Activated naive CD8-positive, alpha-beta T cell treated with anti-CD3 and anti-CD28 coated beads for 36 hours (primary cell): Measurements from ENCODE around the gene RASGRP1. TPM values are rescaled to one million over a fixed set of nuclear protein-coding genes. Genes with fewer than 3 reads are reported as not detected.

Experiments used
- DNase-seq: peaks from one replicate; pipeline ENCODE4 v3.0.0; 2021
- H3K27ac Mint-ChIP-seq: one replicate; pipeline ENCODE4 v1.8.0; 2022; ENCODE audit warnings: mild to moderate bottlenecking, moderate library complexity, mixed read lengths
- H3K27me3 Mint-ChIP-seq: one replicate; pipeline ENCODE4 v1.8.0; 2022; ENCODE audit warnings: mild to moderate bottlenecking, mixed read lengths
- H3K36me3 Mint-ChIP-seq: one replicate; pipeline ENCODE4 v1.8.0; 2021; ENCODE audit warnings: mild to moderate bottlenecking, mixed read lengths
- H3K4me1 Mint-ChIP-seq: one replicate; pipeline ENCODE4 v1.8.0; 2021; ENCODE audit warnings: mixed read lengths
- H3K4me3 Mint-ChIP-seq: one replicate; pipeline ENCODE4 v1.8.0; 2022; ENCODE audit warnings: mild to moderate bottlenecking, moderate library complexity, mixed read lengths
- H3K9me3 Mint-ChIP-seq: one replicate; pipeline ENCODE4 v1.8.0; 2022; ENCODE audit warnings: mixed read lengths
- total RNA-seq, 2 experiments: library from RNA; stranded (reverse); gene quantifications; one replicate each; pipeline ENCODE4 v1.2.3, GENCODE V29; 2021

The RASGRP1 gene
- total RNA-seq, 2 experiments from 2014 or later = 42.7 to 46.6 TPM

- Mint-ChIP-seq H3K4me1 (peaks cover 17% of the 10 kb centered on the region), H3K27ac (no peak overlapping the region), H3K4me3 (no peak overlapping the region), H3K9me3 (no peaks in the 10 kb centered on the region), H3K36me3 (peaks cover 24% of the 10 kb centered on the region), H3K27me3 (no peaks in the 10 kb centered on the region)
- no peak for DNase-seq
Measured at GRCh38 chr15:38481113-38481512, 83.5 kb downstream of the RASGRP1 start.

DNA sequence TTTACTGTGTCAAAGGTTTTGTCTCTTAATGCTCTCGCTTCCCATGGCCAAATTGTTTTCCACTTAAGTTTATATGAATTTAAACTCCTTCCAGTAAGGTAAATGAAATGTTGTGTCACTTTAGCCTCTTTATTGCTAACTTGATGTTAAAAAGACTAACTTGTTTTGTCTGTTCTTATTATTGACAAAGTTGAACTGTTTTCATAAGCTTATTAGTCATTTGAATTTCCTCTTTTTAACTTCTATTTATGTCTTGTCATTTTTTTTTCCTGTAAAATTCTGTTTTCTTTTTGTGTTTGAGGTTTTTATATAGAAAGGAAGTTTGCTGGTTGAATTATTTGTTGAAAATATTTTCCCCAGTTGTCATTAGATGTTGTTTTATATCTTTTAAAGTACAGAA lies 84.9 kb downstream of the RASGRP1 start:
- H3K9me3 Mint-ChIP-seq = no peaks in the 10 kb centered on the region
- H3K27ac Mint-ChIP-seq = no peak overlapping the region
- peaks cover 14% of the 10 kb centered on the region for H3K4me1 Mint-ChIP-seq
- H3K27me3 Mint-ChIP-seq = no peaks in the 10 kb centered on the region
- peaks cover 19% of the 10 kb centered on the region for H3K36me3 Mint-ChIP-seq
- no peak for DNase-seq
- H3K4me3 Mint-ChIP-seq = no peak overlapping the region

DNA sequence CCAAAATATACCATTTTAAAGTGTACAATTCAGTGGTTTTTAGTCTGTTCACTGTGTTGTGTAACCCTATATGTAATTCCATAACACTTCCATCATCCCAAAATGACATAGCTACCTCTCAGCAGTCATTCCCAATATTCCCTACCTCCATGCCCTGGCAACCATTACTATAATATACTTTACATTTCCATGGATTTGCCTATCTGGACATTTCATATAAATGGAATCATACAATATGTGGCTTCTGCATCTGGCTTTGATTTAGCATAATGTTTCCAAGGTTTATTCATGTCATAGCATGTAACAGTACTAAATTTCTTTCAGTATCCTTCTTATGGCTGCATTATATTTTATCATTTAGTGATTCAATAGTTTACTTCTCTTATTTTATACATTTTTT lies 85.3 kb downstream of the RASGRP1 start:
- Mint-ChIP-seq H3K27ac (no peak overlapping the region), H3K27me3 (no peaks in the 10 kb centered on the region), H3K4me1 (peaks cover 15% of the 10 kb centered on the region), H3K9me3 (no peaks in the 10 kb centered on the region), H3K4me3 (no peak overlapping the region), H3K36me3 (peaks cover 21% of the 10 kb centered on the region)
- DNase-seq = no peak

DNA sequence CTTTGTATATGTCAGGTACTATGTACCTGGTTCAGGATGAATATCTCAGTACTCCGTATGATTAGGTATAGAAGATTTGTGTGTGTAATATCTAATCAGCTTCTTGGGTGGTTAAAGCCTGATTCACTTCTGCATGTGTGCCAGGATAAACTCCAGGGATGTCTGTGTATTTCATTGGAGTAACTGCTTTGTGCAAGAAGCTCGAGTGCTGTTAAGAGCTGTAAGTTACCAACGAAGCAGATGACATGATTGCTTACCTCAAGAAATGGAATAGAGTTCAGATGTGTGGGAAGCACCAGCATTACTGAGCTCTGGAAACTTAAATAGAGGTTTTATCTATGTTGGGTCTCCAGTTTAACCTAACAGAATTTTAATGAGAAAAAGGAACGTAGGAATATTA lies 87.0 kb downstream of the RASGRP1 start:
- H3K27ac Mint-ChIP-seq = no peak overlapping the region
- H3K9me3 Mint-ChIP-seq = no peaks in the 10 kb centered on the region
- no peak for DNase-seq
- no peak overlapping the region for H3K4me3 Mint-ChIP-seq
- H3K4me1 Mint-ChIP-seq = peaks cover 16% of the 10 kb centered on the region
- H3K27me3 Mint-ChIP-seq = no peaks in the 10 kb centered on the region
- H3K36me3 Mint-ChIP-seq = peaks cover 22% of the 10 kb centered on the region

GRCh38 chr15:38476120-38476519 lies 88.5 kb downstream of the RASGRP1 start:
- no peaks in the 10 kb centered on the region for H3K27me3 Mint-ChIP-seq

DNA sequence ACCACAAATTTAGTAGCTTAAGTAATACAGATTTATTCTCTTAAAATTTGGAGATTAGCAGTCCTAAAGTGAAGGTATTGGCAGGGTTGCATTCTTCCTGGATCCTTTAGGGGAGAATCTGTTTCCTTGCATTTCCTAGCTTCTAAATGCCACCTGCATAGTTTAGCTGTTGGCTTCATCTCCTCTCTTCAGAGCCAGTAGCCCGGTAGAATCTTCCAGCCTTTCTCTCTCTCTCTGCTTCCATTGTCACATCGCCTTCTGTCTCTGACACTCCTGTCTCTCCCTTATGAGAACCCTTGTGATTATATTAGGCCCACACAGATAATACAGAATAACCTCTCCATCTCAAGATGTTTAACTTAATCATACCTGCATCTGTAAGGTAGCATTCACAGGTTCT lies 89.3 kb downstream of the RASGRP1 start:
- Mint-ChIP-seq H3K27me3 (no peaks in the 10 kb centered on the region), H3K4me3 (no peak overlapping the region), H3K9me3 (no peaks in the 10 kb centered on the region), H3K36me3 (peaks cover 7% of the 10 kb centered on the region), H3K4me1 (peaks cover 6% of the 10 kb centered on the region), H3K27ac (no peak overlapping the region)
- DNase-seq = no peak

More at GRCh38 chr15:38476120-38476519, 88.5 kb downstream of the RASGRP1 start:
- Mint-ChIP-seq H3K27ac (no peak overlapping the region), H3K4me1 (peaks cover 8% of the 10 kb centered on the region), H3K36me3 (peaks cover 8% of the 10 kb centered on the region), H3K4me3 (no peak overlapping the region), H3K9me3 (no peaks in the 10 kb centered on the region)
- no peak for DNase-seq

GRCh38 chr15:38474155-38474757 lies 90.4 kb downstream of the RASGRP1 start:
- H3K9me3 Mint-ChIP-seq = no peaks in the 10 kb centered on the region
- H3K4me1 Mint-ChIP-seq = peaks cover 3% of the 10 kb centered on the region
- H3K4me3 Mint-ChIP-seq = no peak overlapping the region
- H3K27ac Mint-ChIP-seq = no peak overlapping the region
- DNase-seq = no peak
- H3K36me3 Mint-ChIP-seq = peaks cover 7% of the 10 kb centered on the region
- H3K27me3 Mint-ChIP-seq = no peaks in the 10 kb centered on the region

- peaks cover 2% of the 10 kb centered on the region for H3K4me1 Mint-ChIP-seq
- no peak overlapping the region for H3K4me3 Mint-ChIP-seq
- peaks cover 7% of the 10 kb centered on the region for H3K36me3 Mint-ChIP-seq
- no peaks in the 10 kb centered on the region for H3K9me3 Mint-ChIP-seq
- DNase-seq = no peak
- H3K27ac Mint-ChIP-seq = no peak overlapping the region
- H3K27me3 Mint-ChIP-seq = no peaks in the 10 kb centered on the region
Measured at GRCh38 chr15:38471974-38472373, 92.6 kb downstream of the RASGRP1 start.

DNA sequence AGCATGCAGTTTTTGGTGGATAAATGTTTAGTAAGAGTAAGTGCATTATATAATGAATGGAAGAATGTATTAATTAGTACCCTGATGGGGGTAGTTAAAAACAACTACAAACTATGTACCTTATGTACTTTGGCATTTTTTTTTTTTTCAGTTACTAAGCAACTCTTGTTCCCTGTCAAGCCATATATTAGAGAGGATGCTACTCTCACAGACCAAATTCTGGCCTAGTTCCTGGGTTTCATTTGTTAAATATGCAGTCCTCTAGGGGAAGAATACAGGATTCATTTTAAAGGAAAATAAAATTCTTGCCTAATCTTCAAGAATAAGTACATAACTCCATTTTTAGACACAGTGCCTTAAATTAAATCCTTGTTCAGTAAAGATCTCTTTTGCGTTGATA lies 93.8 kb downstream of the RASGRP1 start:
- no peaks in the 10 kb centered on the region for H3K27me3 Mint-ChIP-seq
- H3K36me3 Mint-ChIP-seq = peaks cover 7% of the 10 kb centered on the region

DNA sequence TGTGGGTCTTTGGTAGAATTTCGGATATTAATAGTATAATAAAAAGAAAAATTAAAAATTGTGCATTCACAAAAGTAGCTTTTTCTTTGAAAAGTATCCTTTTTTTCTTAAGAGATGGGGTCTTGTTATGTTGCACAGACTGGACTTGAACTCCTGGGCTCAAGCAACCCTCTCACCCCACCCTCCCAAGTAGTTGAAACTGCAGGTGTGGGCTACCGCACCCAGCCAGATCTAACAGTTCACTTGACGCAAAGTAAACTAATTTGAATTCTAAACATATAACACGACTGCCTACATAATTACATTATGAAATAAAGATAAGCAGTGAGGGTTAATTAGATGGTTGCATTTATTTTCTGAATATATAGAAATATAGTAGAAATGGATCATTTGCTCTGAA lies 99.9 kb downstream of the RASGRP1 start:
- H3K27ac Mint-ChIP-seq = no peak overlapping the region
- no peak for DNase-seq

More for the DNA sequence above, 93.8 kb downstream of the RASGRP1 start:
- Mint-ChIP-seq H3K27ac (no peak overlapping the region), H3K9me3 (no peaks in the 10 kb centered on the region), H3K4me1 (peaks cover 2% of the 10 kb centered on the region), H3K4me3 (no peak overlapping the region)
- DNase-seq = no peak

DNA sequence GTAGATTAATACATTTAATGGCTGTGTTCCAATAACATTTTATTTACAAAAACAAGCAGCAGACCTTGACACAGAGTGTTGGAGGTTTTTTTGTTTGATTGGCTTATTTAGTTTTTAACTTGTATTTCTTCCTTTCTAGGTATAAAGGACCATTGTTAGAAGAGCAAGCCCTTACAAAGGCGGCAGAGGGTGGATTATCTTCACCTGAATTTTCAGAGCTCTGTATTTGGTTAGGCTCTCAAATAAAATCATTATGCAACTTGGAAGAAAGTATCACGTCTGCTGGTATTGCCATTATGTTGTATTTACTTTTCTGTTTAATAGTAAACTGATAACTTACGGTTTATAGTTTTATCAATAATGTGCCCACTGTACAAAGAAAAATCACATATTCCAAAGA lies 100.7 kb downstream of the RASGRP1 start:
- Mint-ChIP-seq H3K27me3 (no peaks in the 10 kb centered on the region), H3K36me3 (peaks cover 3% of the 10 kb centered on the region), H3K4me3 (no peak overlapping the region), H3K4me1 (peaks cover 22% of the 10 kb centered on the region), H3K27ac (no peak overlapping the region), H3K9me3 (no peaks in the 10 kb centered on the region)
- DNase-seq = no peak

More for the DNA sequence above, 99.9 kb downstream of the RASGRP1 start:
- peaks cover 20% of the 10 kb centered on the region for H3K4me1 Mint-ChIP-seq
- H3K4me3 Mint-ChIP-seq = no peak overlapping the region
- no peaks in the 10 kb centered on the region for H3K9me3 Mint-ChIP-seq
- H3K27me3 Mint-ChIP-seq = no peaks in the 10 kb centered on the region
- H3K36me3 Mint-ChIP-seq = no peaks in the 10 kb centered on the region

GRCh38 chr15:38461066-38461833 lies 103.4 kb downstream of the RASGRP1 start:
- H3K36me3 Mint-ChIP-seq = peaks cover 10% of the 10 kb centered on the region
- no peak overlapping the region for H3K4me3 Mint-ChIP-seq

DNA sequence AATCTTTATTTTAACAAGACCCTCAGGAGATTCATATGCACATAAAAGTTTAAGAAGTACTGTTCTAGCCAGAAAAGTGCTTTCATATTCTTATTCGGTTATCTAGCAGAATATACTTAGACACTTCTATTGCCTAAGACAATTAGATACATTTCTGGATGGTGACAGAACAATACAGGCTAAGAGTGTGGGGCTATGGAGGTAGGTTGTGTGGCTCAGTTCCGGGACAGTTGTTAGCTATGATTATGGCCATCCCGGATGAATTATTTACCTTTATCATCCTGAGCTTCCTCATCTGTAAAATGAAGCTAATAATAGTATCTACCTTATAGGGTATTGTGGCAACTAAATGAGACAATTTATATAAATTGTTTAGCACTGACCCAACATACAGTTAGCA lies 104.1 kb downstream of the RASGRP1 start:
- Mint-ChIP-seq H3K9me3 (no peaks in the 10 kb centered on the region), H3K27ac (no peak overlapping the region)

More at GRCh38 chr15:38461066-38461833, 103.4 kb downstream of the RASGRP1 start:
- H3K9me3 Mint-ChIP-seq = no peaks in the 10 kb centered on the region
- no peak overlapping the region for H3K27ac Mint-ChIP-seq
- no peaks in the 10 kb centered on the region for H3K27me3 Mint-ChIP-seq
- DNase-seq = no peak
- peaks cover 38% of the 10 kb centered on the region for H3K4me1 Mint-ChIP-seq

GRCh38 chr15:38459480-38459879 lies 105.1 kb downstream of the RASGRP1 start:
- no peak overlapping the region for H3K4me3 Mint-ChIP-seq
- peaks cover 48% of the 10 kb centered on the region for H3K4me1 Mint-ChIP-seq
- no peak overlapping the region for H3K27ac Mint-ChIP-seq
- peaks cover 12% of the 10 kb centered on the region for H3K36me3 Mint-ChIP-seq
- no peaks in the 10 kb centered on the region for H3K9me3 Mint-ChIP-seq
- DNase-seq = no peak
- H3K27me3 Mint-ChIP-seq = no peaks in the 10 kb centered on the region

More for the DNA sequence above, 104.1 kb downstream of the RASGRP1 start:
- H3K36me3 Mint-ChIP-seq = peaks cover 10% of the 10 kb centered on the region
- no peak overlapping the region for H3K4me3 Mint-ChIP-seq
- DNase-seq = no peak
- H3K4me1 Mint-ChIP-seq = peaks cover 43% of the 10 kb centered on the region
- H3K27me3 Mint-ChIP-seq = no peaks in the 10 kb centered on the region

GRCh38 chr15:38458646-38459045 lies 106.0 kb downstream of the RASGRP1 start:
- Mint-ChIP-seq H3K9me3 (no peaks in the 10 kb centered on the region), H3K36me3 (peaks cover 12% of the 10 kb centered on the region), H3K27me3 (no peaks in the 10 kb centered on the region), H3K27ac (no peak overlapping the region), H3K4me1 (peaks cover 48% of the 10 kb centered on the region), H3K4me3 (no peak overlapping the region)
- DNase-seq = no peak

GRCh38 chr15:38455092-38455491 lies 109.5 kb downstream of the RASGRP1 start:
- Mint-ChIP-seq H3K27me3 (no peaks in the 10 kb centered on the region), H3K9me3 (no peaks in the 10 kb centered on the region), H3K4me3 (peak overlapping the region; percentile 95), H3K4me1 (peaks cover 35% of the 10 kb centered on the region), H3K36me3 (peaks cover 12% of the 10 kb centered on the region), H3K27ac (peak overlapping the region; percentile 92)
- no peak for DNase-seq
